ENCODE data around the gene SEPTIN3. TPM values are rescaled to one million over a fixed set of nuclear protein-coding genes. Genes with fewer than 3 reads are reported as not detected.

The SEPTIN3 gene
- total and polyA plus RNA-seq, 2 experiments from 2014 or later = 1.5 TPM

DNA sequence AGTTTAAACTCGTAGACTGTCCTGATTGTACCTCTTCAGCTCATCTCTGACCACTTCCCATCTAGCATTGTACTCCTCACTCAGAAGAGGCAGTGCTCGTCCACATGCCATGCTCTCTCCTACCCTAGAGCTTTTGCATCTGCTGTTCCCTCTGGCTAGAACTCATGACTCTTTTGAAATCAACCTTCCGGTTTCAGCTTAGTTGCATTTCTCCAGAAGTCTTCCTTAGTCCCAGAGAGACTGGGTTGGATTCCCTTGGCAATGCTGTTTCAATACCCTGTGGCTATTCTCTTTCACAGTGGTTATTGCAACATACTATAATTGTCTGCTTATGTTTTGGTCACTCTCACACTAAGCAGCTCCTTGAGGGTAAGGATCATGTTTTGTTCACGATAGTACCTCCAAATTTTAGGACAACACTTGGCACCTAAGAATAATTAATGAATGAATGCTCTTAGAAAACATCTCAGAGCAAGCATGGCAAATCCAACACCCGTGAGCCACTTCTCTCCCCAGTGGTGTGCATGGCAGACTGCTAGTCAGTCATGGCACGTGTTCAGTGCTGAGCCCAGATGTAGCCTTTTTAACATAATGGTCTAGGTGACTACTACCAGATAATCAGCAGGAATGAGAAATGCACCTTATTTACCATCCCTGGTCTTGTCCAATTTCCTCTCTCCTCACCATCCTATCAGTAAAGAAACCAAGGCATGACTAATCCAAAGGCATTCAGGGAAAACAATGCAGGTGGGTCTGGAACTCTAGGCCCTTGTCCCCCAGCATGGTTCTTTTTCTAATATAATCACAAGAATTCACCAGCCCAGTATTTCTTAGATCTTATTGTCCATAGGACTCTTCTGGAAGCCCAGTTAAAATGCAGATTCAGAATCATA lies 14.5 kb downstream of the SEPTIN3 start:
- Histone ChIP-seq H3K79me2 (no peaks in the 10 kb centered on the region), H3K27me3 (peaks cover 5% of the 10 kb centered on the region), H4K20me1 (ENCODE audit: insufficient read depth, poor library complexity, severe bottlenecking) (no peaks in the 10 kb centered on the region), H3K36me3 (replicated peaks; ENCODE audit: insufficient read depth, low read depth) (no peaks in the 10 kb centered on the region), H3K4me3 (no peak overlapping the region), H3K4me1 (ENCODE audit: insufficient read depth) (no peaks in the 10 kb centered on the region), H3K9me3 (ENCODE audit: low read depth) (no peaks in the 10 kb centered on the region), H2AFZ (no peak overlapping the region), H3K9me2 (replicated peaks; ENCODE audit: insufficient read depth) (no peaks in the 10 kb centered on the region), H3K4me2 (no peak overlapping the region), H3K27ac (no peak overlapping the region)
- 88% methylated on average over 6 of the region's 6 CpGs for WGBS (ENCODE audit: low lambda C conversion rate, missing lambda C conversion rate)
- DNase-seq (ENCODE audit: low spot score) = no peak
- TF ChIP-seq, protein P1, sequence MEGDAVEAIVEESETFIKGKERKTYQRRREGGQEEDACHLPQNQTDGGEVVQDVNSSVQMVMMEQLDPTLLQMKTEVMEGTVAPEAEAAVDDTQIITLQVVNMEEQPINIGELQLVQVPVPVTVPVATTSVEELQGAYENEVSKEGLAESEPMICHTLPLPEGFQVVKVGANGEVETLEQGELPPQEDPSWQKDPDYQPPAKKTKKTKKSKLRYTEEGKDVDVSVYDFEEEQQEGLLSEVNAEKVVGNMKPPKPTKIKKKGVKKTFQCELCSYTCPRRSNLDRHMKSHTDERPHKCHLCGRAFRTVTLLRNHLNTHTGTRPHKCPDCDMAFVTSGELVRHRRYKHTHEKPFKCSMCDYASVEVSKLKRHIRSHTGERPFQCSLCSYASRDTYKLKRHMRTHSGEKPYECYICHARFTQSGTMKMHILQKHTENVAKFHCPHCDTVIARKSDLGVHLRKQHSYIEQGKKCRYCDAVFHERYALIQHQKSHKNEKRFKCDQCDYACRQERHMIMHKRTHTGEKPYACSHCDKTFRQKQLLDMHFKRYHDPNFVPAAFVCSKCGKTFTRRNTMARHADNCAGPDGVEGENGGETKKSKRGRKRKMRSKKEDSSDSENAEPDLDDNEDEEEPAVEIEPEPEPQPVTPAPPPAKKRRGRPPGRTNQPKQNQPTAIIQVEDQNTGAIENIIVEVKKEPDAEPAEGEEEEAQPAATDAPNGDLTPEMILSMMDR (IDR thresholded peaks at IDR 0.05; ENCODE audit: poor library complexity) = no peak
- no peak for TF ChIP-seq EZH2 (IDR thresholded peaks at IDR 0.05; ENCODE audit: borderline replicate concordance)
- no peak for TF ChIP-seq EZH2phosphoT487 (IDR thresholded peaks at IDR 0.05; ENCODE audit: low read depth, severe bottlenecking, unreplicated experiment)

DNA sequence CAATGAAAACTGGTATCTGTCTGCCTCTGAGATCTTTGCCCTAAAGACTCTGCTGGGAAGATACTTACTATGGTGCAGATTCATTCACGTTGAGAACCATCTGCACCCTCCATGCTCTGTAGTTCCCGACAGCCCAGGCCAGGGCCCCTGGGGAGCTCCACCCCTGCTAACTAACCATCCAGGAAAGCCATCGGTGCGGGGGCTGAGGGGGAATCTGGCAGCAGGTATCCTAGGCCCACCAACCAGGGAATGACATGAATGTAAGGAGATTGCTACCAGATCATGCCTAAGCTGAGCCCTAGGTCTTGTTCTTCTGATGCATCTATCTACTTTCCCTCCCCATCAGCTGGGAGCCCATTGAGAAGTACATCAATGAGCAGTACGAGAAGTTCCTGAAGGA lies 18.0 kb downstream of the SEPTIN3 start:
- Histone ChIP-seq H4K20me1 (ENCODE audit: insufficient read depth, poor library complexity, severe bottlenecking) (no peaks in the 10 kb centered on the region), H3K27me3 (no peaks in the 10 kb centered on the region), H3K4me3 (no peak overlapping the region), H3K9me2 (replicated peaks; ENCODE audit: insufficient read depth) (no peaks in the 10 kb centered on the region), H3K9me3 (ENCODE audit: low read depth) (no peaks in the 10 kb centered on the region), H3K4me2 (no peak overlapping the region), H2AFZ (no peak overlapping the region), H3K27ac (no peak overlapping the region), H3K79me2 (no peaks in the 10 kb centered on the region), H3K4me1 (ENCODE audit: insufficient read depth) (no peaks in the 10 kb centered on the region), H3K36me3 (replicated peaks; ENCODE audit: insufficient read depth, low read depth) (no peaks in the 10 kb centered on the region)
- 89% methylated on average over 5 of the region's 5 CpGs for WGBS (ENCODE audit: low lambda C conversion rate, missing lambda C conversion rate)
- no peak for DNase-seq (ENCODE audit: low spot score)
- TF ChIP-seq, protein P1 (IDR thresholded peaks at IDR 0.05; ENCODE audit: poor library complexity) = no peak
- TF ChIP-seq EZH2phosphoT487 (IDR thresholded peaks at IDR 0.05; ENCODE audit: low read depth, severe bottlenecking, unreplicated experiment) = no peak

DNA sequence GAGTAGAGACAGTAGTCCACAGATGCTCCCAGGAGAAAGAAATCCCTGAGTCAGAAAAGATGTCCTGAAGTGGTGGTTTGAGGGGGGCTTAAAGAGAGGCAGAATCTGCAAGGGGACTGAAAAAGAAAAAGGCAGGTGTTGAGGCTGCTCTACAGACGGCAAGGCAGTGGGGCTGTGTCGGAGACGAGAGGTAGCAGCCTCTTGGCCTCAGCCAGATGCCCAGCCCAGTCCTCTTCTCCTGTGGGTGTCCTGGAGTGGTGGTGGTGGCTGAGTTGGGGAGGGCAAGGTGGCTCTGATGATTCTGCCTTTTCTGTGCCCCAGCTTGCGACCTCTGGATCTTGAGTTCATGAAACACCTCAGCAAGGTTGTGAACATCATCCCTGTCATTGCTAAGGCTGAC lies 20.0 kb downstream of the SEPTIN3 start:
- no peaks in the 10 kb centered on the region for H3K27me3 ChIP-seq
- no peaks in the 10 kb centered on the region for H3K79me2 ChIP-seq
- 98% methylated on average over 4 of the region's 4 CpGs for WGBS (ENCODE audit: low lambda C conversion rate, missing lambda C conversion rate)
- no peak overlapping the region for H3K27ac ChIP-seq
- H2AFZ ChIP-seq = no peak overlapping the region
- H3K9me3 ChIP-seq (ENCODE audit: low read depth) = no peaks in the 10 kb centered on the region
- H3K4me3 ChIP-seq = no peak overlapping the region
- H3K9me2 ChIP-seq (replicated peaks; ENCODE audit: insufficient read depth) = no peaks in the 10 kb centered on the region
- H3K36me3 ChIP-seq (replicated peaks; ENCODE audit: insufficient read depth, low read depth) = no peaks in the 10 kb centered on the region
- no peak for DNase-seq (ENCODE audit: low spot score)
- H4K20me1 ChIP-seq (ENCODE audit: insufficient read depth, poor library complexity, severe bottlenecking) = no peaks in the 10 kb centered on the region
- no peaks in the 10 kb centered on the region for H3K4me1 ChIP-seq (ENCODE audit: insufficient read depth)
- no peak overlapping the region for H3K4me2 ChIP-seq
- TF ChIP-seq EZH2phosphoT487 (IDR thresholded peaks at IDR 0.05; ENCODE audit: low read depth, severe bottlenecking, unreplicated experiment) (no peak), EZH2 (IDR thresholded peaks at IDR 0.05; ENCODE audit: borderline replicate concordance) (no peak)
- TF ChIP-seq, protein P1 (IDR thresholded peaks at IDR 0.05; ENCODE audit: poor library complexity) = no peak
